Stimulated activated CD8-positive, alpha-beta memory T cell treated with anti-CD3 and anti-CD28 coated beads, Interleukin-15, amount 100 ng/mL, for 1 hour (primary cell): ENCODE results near the gene TMEM39B.
"Not testable (repeated sequence)": the region's sequence is repeated elsewhere in the genome, so short reads cannot be mapped to it uniquely, and the experiment has no call there.

Experiments used
- DNase-seq: peaks from one replicate; pipeline ENCODE4 v3.0.0-alpha.2; 2020; ENCODE audit warnings: low read depth

TMEM39B gene

GRCh38 chr1:32111789-32112188 is 39.0 kb downstream of the TMEM39B start:
- DNase-seq, result no peak

- no peak for DNase-seq
Observed at GRCh38 chr1:32112806-32113375, 40.2 kb downstream of the TMEM39B start.

- not testable (repeated sequence) for DNase-seq
Observed at GRCh38 chr1:32113436-32113835, 40.7 kb downstream of the TMEM39B start.

- no peak for DNase-seq
Observed at GRCh38 chr1:32114420-32114819, 41.7 kb downstream of the TMEM39B start.

- DNase-seq, result no peak
Observed at GRCh38 chr1:32115496-32115895, 42.8 kb downstream of the TMEM39B start.

- DNase-seq, result no peak
Observed at GRCh38 chr1:32116531-32116930, 43.8 kb downstream of the TMEM39B start.

GRCh38 chr1:32122151-32122550 is 49.4 kb downstream of the TMEM39B start:
- no peak for DNase-seq

GRCh38 chr1:32123361-32123760 is 50.6 kb downstream of the TMEM39B start:
- DNase-seq, result not testable (repeated sequence)

GRCh38 chr1:32125313-32125712 is 52.6 kb downstream of the TMEM39B start:
- no peak for DNase-seq

- no peak for DNase-seq
Observed at GRCh38 chr1:32126770-32127169, 54.0 kb downstream of the TMEM39B start.

GRCh38 chr1:32127409-32128198 is 54.9 kb downstream of the TMEM39B start:
- no peak for DNase-seq

- DNase-seq, result no peak
Observed at GRCh38 chr1:32128479-32128878, 55.7 kb downstream of the TMEM39B start.

GRCh38 chr1:32128964-32129363 is 56.2 kb downstream of the TMEM39B start:
- DNase-seq, result no peak

- not testable (repeated sequence) for DNase-seq
Observed at GRCh38 chr1:32133950-32134280, 61.2 kb downstream of the TMEM39B start.

GRCh38 chr1:32137111-32137510 is 64.4 kb downstream of the TMEM39B start:
- no peak for DNase-seq

- DNase-seq, result no peak
Observed at GRCh38 chr1:32138965-32139364, 66.2 kb downstream of the TMEM39B start.

- no peak for DNase-seq
Observed at GRCh38 chr1:32142446-32143301, 69.9 kb downstream of the TMEM39B start.

GRCh38 chr1:32143302-32143695 is 70.6 kb downstream of the TMEM39B start:
- DNase-seq, result not testable (repeated sequence)

- DNase-seq, result no peak
Observed at GRCh38 chr1:32144033-32144432, 71.3 kb downstream of the TMEM39B start.

- DNase-seq, result not testable (repeated sequence)
Observed at GRCh38 chr1:32147799-32148198, 75.1 kb downstream of the TMEM39B start.

- DNase-seq, result no peak
Observed at GRCh38 chr1:32150847-32151246, 78.1 kb downstream of the TMEM39B start.

GRCh38 chr1:32151319-32151787 is 78.6 kb downstream of the TMEM39B start:
- no peak for DNase-seq
